ENCODE results near the gene ERBB4.

- TF ChIP-seq, protein P1, sequence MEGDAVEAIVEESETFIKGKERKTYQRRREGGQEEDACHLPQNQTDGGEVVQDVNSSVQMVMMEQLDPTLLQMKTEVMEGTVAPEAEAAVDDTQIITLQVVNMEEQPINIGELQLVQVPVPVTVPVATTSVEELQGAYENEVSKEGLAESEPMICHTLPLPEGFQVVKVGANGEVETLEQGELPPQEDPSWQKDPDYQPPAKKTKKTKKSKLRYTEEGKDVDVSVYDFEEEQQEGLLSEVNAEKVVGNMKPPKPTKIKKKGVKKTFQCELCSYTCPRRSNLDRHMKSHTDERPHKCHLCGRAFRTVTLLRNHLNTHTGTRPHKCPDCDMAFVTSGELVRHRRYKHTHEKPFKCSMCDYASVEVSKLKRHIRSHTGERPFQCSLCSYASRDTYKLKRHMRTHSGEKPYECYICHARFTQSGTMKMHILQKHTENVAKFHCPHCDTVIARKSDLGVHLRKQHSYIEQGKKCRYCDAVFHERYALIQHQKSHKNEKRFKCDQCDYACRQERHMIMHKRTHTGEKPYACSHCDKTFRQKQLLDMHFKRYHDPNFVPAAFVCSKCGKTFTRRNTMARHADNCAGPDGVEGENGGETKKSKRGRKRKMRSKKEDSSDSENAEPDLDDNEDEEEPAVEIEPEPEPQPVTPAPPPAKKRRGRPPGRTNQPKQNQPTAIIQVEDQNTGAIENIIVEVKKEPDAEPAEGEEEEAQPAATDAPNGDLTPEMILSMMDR (IDR thresholded peaks at IDR 0.05) = no peak
- no peak for TF ChIP-seq ZFX (IDR thresholded peaks at IDR 0.05; ENCODE audit: borderline replicate concordance)
Observed at GRCh38 chr2:211437396-211437795, 1101.2 kb downstream of the ERBB4 start.

Data from 22Rv1 (cell line).